ENCODE measurements around the gene PPP4R3A. TPM values are rescaled to one million over a fixed set of nuclear protein-coding genes. Genes with fewer than 3 reads are reported as not detected.

The PPP4R3A gene
- total RNA-seq (100 to 1,000 TPM; 113 to 132 TPM), polyA plus RNA-seq (ENCODE audit: insufficient read depth, low read depth, low replicate concordance) (106 TPM)
- long read RNA-seq, donor 1, partial matches to known transcripts = 0 of 9 reads
- long read RNA-seq, donor 1, other reads (novel, unspliced or antisense) = 0 of 9 reads
- long read RNA-seq, donor 2, full-length matches to known transcripts = 3 of 3 reads
- long read RNA-seq, donor 2, partial matches to known transcripts = 0 of 3 reads
- long read RNA-seq, donor 2, other reads (novel, unspliced or antisense) = 0 of 3 reads

DNA sequence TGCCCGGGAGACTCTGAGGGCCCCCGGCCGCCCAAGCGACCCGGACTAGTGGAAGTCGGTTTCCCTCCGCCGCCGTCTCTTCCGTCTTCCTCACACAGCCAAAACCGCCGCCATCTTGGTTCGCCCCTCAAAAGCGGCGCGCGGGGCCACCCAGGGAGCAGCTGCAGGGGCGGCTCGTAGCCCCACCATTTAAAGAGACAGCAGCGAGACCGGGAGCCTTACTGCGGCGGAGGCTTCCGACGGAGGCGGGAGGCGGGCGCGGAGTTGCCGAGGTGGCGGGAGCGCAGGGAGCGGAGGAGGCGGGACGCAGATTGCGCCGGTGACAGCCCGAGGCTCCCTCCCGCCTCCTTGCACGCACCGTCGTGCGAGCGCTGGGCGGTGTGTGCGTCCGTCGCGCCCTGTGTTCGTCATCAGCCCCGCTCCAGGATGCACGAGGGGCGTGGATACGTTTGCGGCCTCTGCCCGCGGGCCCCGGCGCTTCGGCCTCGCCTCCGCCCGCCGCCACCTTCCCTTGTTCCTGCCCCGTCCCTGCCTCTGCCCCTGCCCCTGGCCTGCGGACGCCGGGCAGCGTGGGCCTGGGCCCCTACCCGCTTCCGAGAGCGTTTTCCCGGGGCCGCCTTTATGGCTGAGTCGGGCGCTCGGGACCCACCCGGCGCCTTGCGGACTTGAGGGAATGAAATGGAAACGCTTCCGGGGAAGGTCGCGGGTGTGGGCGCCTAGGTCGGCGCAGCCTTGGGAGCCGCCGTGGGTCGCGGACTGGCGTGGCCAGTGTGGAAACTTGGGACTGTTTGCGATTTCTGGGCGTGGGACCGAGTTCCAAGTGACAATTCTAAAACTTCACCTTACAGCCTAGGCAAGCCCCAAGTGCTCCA, at the start of gene PPP4R3A:
PPP4R3A (minus strand) TSS at position 140 of the 872 bp plus-strand sequence. CDS start 663 bp downstream, outside the sequence.
- H3K27me3 ChIP-seq = no peaks in the 10 kb centered on the region
- 0% methylated on average over 17 to 81 of the region's 95 CpGs for WGBS, 2 donors
- TF ChIP-seq, protein P1, sequence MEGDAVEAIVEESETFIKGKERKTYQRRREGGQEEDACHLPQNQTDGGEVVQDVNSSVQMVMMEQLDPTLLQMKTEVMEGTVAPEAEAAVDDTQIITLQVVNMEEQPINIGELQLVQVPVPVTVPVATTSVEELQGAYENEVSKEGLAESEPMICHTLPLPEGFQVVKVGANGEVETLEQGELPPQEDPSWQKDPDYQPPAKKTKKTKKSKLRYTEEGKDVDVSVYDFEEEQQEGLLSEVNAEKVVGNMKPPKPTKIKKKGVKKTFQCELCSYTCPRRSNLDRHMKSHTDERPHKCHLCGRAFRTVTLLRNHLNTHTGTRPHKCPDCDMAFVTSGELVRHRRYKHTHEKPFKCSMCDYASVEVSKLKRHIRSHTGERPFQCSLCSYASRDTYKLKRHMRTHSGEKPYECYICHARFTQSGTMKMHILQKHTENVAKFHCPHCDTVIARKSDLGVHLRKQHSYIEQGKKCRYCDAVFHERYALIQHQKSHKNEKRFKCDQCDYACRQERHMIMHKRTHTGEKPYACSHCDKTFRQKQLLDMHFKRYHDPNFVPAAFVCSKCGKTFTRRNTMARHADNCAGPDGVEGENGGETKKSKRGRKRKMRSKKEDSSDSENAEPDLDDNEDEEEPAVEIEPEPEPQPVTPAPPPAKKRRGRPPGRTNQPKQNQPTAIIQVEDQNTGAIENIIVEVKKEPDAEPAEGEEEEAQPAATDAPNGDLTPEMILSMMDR (IDR thresholded peaks at IDR 0.05) = no peak
- peak; percentile 46 for TF ChIP-seq POLR2A (IDR thresholded peaks at IDR 0.05)
- H3K9me3 ChIP-seq = no peaks in the 10 kb centered on the region
- H3K27ac ChIP-seq = peak within 1 kb of the TSS; percentile 99 to 100
- H3K4me3 ChIP-seq = peak within 1 kb of the TSS; percentile 96 to 98
- DNase-seq = peak; percentile 96
- peaks cover 10% of the 10 kb centered on the region for H3K4me1 ChIP-seq
- intact Hi-C loops (cut with DNase I; ENCODE audit: low total_unique reads) = no loop called here
- no peaks in the 10 kb centered on the region for H3K36me3 ChIP-seq (ENCODE audit: low read depth, missing control alignments)

DNA sequence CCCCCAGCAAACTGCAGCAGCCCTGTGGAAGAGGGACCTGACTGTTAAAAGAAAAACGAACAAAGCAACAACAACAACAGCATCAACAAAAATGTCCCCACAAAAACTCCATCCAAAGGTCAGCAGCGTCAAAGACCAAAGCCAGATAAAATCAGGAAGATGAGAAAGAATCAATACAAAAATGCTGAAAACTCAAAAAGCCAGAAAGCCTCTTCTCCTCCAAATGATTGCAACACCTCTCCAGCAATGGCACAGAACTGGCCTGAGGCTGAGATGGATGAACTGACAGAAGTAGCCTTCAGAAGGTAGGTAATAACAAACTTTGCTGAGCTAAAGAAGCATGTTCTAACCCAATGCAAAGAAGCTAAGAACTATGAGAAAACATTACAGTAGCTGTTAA, 45.4 kb upstream of the PPP4R3A start:
- Histone ChIP-seq H3K27me3 (no peaks in the 10 kb centered on the region), H3K4me3 (no peak overlapping the region), H3K27ac (no peak overlapping the region), H3K9me3 (no peaks in the 10 kb centered on the region), H3K4me1 (no peaks in the 10 kb centered on the region), H3K36me3 (ENCODE audit: low read depth, missing control alignments) (no peaks in the 10 kb centered on the region)
- WGBS, 2 donors = 78 to 95% methylated on average over 2 of the region's 2 CpGs
- no peak for TF ChIP-seq POLR2A (IDR thresholded peaks at IDR 0.05)
- TF ChIP-seq, protein P1 (IDR thresholded peaks at IDR 0.05) = no peak
- no peak for DNase-seq
- intact Hi-C loops (cut with DNase I; ENCODE audit: low total_unique reads) = no loop called here

DNA sequence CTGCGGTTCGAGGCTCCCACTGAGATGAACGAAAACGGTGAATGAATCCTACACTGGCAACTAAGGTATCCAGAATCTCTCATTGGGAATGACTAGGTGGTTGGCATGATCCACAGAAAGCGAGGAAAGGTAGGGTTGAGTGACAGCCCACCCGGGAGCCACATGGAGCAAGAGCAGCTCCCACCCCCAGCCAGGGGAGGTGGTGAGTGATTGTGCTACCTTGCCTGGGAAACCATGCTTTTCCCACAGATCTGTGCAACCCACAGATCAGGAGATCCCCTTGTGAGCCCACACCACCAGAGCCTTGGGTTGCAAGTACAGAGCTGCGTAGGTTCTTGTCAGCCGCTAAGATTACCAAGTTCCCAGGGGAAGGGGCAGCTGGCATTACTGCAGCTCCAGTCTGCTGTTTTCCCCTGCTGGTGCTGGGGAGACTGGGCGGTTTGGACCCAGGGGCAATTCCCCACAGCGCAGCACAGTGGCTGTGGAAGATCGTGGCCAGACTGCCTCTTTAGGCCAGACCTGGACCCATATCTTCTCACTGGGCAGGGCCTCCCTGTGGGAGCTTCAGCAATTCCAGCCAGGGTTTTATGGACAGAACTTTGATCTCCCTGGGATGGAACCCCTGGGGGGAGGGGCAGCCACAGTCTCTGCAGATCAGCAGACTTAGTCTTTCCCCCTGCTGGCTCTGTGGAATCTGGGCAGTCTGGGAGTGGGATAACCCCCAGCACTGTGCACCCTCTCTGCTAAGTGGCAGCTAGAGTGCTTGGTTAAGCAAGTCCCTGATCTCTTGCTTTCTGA, 44.6 kb upstream of the PPP4R3A start:
- no peak for DNase-seq
- intact Hi-C loops (cut with DNase I; ENCODE audit: low total_unique reads) = no loop called here
- Histone ChIP-seq H3K36me3 (ENCODE audit: low read depth, missing control alignments) (no peaks in the 10 kb centered on the region), H3K27ac (no peak overlapping the region), H3K4me1 (no peaks in the 10 kb centered on the region), H3K4me3 (no peak overlapping the region), H3K9me3 (no peaks in the 10 kb centered on the region), H3K27me3 (no peaks in the 10 kb centered on the region)
- TF ChIP-seq, protein P1 (IDR thresholded peaks at IDR 0.05) = no peak
- no peak for TF ChIP-seq POLR2A (IDR thresholded peaks at IDR 0.05)
- 79 to 89% methylated on average over 9 to 11 of the region's 11 CpGs for WGBS, 2 donors

GRCh38 chr14:91548108-91548507, 38.0 kb upstream of the PPP4R3A start:
- WGBS, 2 donors = 85 to 89% methylated on average over 3 of the region's 3 CpGs
- no peak for DNase-seq
- intact Hi-C loops (cut with DNase I; ENCODE audit: low total_unique reads) = no loop called here
- H3K27ac ChIP-seq = no peak overlapping the region
- no peak overlapping the region for H3K4me3 ChIP-seq
- H3K9me3 ChIP-seq = no peaks in the 10 kb centered on the region
- no peaks in the 10 kb centered on the region for H3K4me1 ChIP-seq
- H3K27me3 ChIP-seq = no peaks in the 10 kb centered on the region
- TF ChIP-seq POLR2A (IDR thresholded peaks at IDR 0.05) = no peak
- TF ChIP-seq, protein P1 (IDR thresholded peaks at IDR 0.05) = no peak
- H3K36me3 ChIP-seq (ENCODE audit: low read depth, missing control alignments) = no peaks in the 10 kb centered on the region

Measured in testis (tissue), 5 donors.